ENCODE data around the gene TXNDC2.

The TXNDC2 gene

GRCh38 chr18:9861157-9861556 lies 24.6 kb upstream of the TXNDC2 start:
- no peak for DNase-seq

- no peak for DNase-seq
Observed at GRCh38 chr18:9861933-9862332, 23.8 kb upstream of the TXNDC2 start.

DNA sequence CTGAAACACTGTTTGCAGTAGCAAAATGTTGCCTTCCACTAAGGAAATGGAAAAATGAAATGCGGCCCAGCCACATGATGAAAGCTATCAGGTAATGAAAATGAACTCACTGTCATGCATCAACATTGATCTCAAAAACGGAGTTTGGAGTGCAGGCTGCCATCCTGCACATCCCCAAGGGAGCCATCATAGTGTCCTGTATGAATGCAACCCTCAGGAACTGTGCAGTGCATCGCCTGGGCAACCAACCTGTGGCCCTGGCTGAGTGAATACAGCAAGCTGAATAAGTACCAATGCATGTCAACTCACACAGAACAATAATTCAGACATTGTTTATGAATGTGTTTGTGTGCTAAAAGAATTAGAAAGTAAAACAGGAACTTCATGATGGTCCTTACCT lies 23.1 kb upstream of the TXNDC2 start:
- DNase-seq, result no peak

DNA sequence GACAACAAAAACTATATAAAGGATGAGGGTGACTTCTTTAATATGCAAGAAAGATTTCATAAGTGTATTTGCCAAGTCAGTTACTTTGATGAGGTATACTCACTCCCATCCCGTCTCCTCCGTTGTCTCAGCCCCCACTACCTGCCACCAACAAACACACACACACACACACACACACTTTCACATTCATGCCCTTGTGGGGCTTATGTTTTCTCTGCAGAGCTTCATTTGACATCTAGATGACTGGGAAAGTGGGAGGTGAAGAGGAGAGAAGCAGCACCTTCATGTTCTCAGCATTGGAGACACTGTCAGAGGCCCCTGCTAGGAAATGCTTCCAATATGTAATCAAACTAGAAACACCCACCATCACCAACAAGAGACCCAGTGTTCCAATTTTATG lies 22.5 kb upstream of the TXNDC2 start:
- DNase-seq, result no peak

- no peak for DNase-seq
Observed at GRCh38 chr18:9865764-9866490, 19.8 kb upstream of the TXNDC2 start.

GRCh38 chr18:9866627-9867026 lies 19.1 kb upstream of the TXNDC2 start:
- DNase-seq, result no peak

DNA sequence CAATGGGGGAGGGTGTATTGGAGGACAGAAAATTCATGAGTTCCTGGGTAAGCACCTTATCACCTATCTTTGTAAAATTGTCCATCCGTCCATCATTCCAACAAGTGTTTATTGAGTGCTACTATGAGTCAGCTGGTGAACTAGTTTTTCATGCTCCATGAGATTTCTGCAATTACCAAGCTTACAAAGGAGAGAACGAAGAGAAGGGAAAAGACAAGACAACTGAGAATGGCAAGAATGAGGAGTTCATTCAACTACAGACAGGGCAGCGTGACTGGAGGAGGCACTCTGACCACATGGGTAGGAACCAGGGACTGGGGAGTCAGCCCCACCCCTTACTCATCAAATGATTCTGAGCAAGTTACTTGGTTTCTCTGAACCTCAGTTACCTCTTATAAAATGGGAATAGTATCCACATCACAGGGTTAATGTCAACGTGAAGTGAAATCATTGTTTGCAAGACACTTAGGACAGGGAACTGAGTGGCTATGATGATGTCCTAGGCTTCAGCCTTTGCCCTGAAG lies 18.6 kb upstream of the TXNDC2 start:
- no peak for DNase-seq

- no peak for DNase-seq
Observed at GRCh38 chr18:9868857-9869714, 16.7 kb upstream of the TXNDC2 start.

- DNase-seq, result no peak
Observed at GRCh38 chr18:9869715-9870430, 15.9 kb upstream of the TXNDC2 start.

GRCh38 chr18:9870431-9871008 lies 15.3 kb upstream of the TXNDC2 start:
- no peak for DNase-seq

- DNase-seq, result no peak
Observed at GRCh38 chr18:9871244-9871746, 14.5 kb upstream of the TXNDC2 start.

- no peak for DNase-seq
Observed at GRCh38 chr18:9872823-9873222, 12.9 kb upstream of the TXNDC2 start.

DNA sequence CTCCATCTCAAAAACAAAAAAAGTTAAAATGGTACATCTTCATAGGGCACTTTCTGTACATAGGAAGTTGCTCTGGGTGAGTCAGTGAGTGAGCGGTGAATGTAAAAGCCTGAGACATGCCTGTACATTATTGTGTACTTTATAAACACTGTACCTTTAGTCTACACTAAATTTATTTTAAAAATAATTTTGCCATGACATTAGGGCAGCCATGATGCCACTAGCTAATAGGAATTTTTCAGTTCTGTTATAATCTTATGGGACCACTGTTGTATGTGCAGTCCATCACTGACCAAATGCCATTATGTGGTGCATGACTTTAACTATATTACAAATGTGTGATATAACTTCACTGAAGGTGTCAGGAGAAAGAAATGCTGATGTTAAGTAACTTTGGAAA lies 11.0 kb upstream of the TXNDC2 start:
- no peak for DNase-seq

- DNase-seq, result no peak
Observed at GRCh38 chr18:9876212-9876866, 9.4 kb upstream of the TXNDC2 start.

DNA sequence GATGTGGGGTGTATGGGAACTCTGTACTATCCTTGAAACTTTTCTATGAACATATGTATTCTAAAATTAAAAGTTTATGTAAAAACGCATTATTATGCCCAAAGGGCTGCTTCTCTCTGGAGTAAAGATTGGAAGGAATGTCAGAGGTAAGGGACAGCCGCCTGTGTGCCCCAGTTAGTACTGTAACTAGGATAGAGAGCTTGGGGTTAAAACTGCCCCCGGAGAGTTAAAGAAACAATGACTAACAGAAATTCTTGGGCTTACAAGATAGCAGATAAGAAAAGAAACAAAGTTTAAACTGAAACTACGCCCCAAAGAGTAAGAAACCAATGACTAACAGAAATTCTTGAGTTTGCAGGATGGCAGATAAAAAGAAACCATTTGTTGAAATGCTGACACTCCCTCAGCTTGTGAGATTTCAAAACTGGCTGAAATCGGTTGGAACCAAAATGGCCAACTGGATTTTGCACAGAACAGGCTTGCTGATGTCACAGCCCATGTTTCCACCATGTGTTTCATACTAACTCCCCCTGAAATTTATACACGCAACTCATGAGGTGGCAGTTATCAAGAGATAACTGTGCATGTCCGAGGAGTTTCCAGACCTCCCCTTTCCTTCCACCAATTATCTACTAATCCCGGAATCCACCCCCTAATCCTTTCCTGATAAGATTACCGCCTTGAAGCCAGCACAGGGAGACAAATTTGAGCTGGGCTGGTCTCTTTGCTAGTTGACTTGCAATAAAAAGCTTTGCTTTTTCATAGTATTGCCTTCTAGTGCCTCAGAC lies 8.7 kb upstream of the TXNDC2 start:
- DNase-seq, result peak; percentile 48

DNA sequence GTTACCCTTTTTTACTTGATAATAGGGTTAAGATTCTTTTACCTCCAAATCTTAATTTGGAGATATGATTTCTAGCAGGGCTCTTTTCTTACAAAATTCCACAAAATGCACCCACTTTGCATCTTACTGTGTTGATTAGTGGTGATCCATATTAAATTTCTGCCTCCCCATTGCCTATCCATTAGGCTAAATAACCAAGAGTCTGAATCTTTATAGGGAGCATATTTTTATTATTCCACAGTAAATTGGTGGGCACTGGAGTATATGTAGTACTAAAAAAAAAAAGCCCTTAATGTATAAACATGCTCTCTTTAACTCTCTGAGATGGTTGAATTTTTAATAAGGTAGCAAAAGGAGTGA lies 8.1 kb upstream of the TXNDC2 start:
- no peak for DNase-seq

DNA sequence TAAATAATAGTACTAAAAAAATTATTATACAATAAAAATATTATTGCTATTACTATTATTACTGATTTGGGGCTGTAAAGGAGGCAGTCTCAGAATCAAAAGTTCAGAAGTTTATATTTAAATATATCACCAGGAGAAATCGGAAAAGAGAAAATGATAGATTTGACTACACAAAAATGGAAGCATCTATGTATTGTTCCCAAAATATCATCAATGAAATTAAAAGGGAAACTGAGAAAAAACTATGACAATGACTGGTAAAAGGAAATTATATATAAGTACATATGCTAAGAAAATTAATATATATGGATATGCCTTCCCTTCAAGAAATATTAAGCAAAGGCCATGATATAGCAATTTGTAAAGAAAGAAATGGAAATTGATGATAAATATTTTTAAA lies 7.7 kb upstream of the TXNDC2 start:
- no peak for DNase-seq

- DNase-seq, result no peak
Observed at GRCh38 chr18:9878783-9879242, 7.0 kb upstream of the TXNDC2 start.

DNA sequence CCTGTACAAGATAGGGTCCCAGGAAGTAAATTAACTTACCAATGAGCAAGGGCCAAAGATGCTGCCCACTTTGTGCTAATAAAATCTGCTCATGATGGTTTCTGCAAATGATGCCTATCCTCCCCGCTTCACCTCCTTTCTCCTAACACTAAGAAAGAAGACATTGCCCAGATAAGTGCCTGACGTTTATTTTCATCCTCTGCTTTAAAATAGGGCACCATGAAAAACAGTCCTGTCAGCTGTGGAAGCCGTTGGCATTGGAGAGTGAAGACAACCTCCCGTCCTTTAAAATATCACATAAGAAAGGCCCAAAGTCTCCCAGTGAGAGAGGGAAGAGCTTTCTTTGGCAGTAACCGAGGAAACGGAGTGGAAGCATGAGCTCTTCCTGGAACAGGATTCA lies 1.7 kb upstream of the TXNDC2 start:
- DNase-seq, result no peak

DNA sequence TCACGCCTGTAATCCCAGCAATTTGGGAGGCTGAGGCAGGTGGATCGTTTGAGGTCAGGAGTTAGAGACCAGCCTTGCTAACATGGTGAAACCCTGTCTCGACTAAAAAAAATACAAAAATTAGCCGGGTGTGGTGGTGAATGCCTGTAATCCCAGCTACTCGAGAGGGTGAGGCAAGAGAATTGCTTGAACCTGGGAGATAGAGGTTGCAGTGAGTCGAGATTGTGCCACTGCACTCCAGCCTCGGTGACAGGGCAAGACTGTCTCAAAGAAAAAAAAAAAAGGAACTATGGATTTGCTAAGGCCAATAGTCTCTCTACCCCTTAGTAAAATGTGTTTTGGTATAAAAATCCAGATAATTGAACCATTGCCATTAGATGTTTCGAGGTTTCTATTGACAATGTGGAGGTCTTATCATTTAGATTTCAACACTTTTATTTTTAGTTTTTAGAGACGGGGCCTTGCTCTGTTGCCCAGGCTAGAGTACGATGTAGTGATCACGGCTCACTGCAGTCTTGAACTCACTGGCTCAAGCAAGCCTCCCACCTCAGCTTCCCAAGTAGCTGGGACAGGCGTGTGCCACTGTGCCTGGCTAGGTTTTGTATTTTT lies 1.1 kb upstream of the TXNDC2 start:
- no peak for DNase-seq

GRCh38 chr18:9886005-9886348 lies 204 bp downstream of the TXNDC2 start:
- DNase-seq, result no peak
